Activated T-helper 1 cell treated with Interleukin-2 at 50 U/mL for 16 hours (primary cell): ENCODE results near the gene RABGAP1L.
"Not testable (repeated sequence)": the region's sequence is repeated elsewhere in the genome, so short reads cannot be mapped to it uniquely, and the experiment has no call there.

Experiments
- DNase-seq: peaks from one replicate; pipeline ENCODE4 v3.0.0-alpha.2; 2020; ENCODE audit warnings: low read depth

Gene RABGAP1L

DNA sequence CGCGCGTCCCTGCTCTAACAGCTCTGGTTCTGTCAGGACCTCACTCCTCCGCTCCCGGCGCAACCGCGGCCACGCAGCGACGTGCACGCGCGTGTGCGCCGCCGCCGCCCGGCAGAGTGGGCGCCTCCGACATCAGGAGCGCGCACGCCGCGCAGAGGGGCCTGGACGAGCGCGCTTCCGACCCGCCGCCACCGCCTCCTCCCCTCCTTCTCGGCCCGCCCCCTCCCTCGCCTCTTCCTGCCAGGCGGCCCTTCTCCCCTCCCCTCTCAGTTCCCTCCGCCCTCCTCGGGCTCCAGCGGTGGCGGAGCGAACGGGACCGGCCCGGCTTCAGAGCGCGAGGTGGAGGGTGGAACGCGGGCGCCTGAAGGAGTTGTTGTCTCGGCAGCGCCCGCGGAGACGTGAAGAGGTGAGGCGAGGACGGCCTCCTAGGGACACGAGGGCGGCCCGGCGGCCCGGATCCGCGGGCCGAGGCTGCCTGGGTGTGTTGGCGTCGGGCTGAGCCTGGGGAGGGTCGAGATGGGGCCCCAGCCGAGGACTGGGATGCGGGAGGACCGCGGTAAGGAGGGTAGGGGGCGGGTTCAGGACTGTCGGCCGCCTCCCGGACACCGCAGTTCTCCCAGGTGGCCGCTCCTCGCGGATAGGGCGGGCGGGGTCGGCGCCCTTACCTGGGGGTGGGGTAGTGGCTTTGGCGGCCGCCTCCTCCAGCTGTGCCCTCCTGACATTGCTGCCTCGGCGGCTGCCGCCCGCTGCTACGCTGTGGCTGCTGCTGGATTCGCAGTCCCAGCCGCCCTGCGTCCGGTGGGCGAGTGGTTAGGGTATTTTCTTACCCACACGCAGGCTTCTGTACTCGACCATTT is at the start of gene RABGAP1L:
RABGAP1L (plus strand) TSS at position 269 of the 857 bp plus-strand sequence.
- peak; percentile 93 for DNase-seq

DNA sequence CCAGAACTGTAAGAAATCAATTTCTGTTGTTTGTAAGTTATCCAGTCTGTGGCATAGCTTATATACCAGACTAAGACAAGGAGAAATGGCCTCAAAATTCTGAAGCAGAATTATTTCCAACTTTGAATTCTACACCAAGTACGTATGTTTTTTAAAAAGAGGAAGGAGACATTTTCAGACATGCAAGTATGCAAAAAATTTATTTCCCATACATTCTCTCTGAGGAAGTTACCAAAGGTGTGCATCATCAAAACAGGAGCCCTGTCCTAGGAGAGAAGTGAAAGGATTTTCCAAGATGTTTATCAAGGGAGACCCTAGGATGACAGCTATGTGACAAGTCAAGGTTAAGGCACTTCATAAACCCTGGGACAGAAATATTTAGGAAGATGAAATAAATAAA is 49.3 kb upstream of the RABGAP1L start:
- DNase-seq, result no peak

DNA sequence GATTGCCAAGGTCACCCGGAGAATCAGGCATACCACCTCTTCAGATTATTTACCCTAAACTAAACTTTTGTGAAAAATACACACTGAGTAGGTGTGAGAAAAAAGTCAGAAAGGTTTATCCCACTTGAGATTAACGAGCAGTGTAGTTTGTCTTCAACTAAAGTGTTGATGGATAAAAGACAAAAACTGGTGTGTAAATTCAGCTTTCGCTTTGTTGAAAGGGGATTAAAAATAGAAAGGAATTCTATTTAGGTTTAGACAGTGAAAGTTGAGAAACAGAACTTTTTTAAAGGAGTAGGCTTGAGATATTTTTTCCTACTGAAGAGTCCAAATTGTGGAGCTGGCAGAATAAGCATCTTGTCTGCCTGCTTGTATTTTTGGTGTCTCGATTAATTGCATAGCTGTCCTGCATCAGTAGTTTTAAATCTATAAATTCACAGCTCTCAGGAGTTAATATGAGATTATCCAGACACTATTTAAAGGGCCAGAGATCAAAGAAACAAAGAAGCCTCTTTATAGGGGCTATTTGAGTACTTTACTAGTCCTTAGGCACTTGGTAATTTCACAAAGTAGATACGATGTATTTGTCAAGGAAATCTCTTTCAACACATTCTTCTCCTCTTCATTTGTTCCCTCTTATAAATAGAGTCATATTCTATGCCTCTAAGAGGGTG is 46.7 kb upstream of the RABGAP1L start:
- no peak for DNase-seq

DNA sequence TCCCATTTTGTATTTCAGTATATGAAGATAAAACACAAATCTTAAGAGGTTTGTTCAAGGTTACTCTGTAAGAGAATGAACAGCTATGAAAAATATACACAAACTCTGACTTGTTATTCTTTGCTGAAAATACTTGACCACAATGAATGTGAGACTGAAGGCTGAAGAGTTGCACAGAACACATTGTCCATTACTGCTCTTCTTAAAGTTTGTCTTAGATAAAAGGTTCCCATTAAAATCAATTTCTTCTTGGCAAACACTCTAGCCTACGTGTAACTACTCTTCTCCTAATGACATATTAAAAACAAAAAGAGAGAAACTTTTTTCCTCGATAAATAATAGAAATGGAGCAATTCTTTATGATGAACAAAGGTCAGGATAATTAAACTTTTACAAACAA is 45.2 kb upstream of the RABGAP1L start:
- no peak for DNase-seq

DNA sequence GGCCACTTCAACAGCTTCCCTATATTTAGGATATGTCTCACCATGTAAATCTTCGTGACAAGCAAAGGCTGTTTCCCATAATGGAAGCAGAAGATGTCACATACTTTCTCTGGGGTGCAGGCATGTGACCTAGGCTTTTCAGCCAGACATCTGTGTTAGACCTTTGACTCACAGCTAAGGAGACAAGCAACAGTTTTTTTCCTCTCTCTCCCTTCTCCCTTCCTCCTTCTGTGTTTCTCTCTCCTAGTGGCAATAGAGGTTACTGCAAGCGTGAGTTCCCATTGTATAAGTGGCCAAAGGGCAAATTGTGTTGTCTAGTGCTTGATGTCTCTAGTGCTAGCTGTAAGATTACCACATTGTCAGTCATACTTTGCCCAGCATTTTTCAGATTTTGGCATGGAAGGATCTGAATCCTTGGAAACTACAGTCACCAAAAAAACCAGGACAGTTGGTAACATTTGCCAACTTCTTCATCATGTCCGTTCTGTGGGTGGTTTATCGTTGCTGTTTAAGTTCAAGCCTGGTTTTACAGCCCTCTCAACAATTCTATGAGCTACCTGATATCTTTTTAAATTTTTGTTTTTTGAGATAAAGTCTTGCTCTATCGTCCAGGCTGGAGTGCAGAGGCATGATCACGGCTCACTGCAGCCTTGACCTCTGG is 44.4 kb upstream of the RABGAP1L start:
- DNase-seq, result no peak

DNA sequence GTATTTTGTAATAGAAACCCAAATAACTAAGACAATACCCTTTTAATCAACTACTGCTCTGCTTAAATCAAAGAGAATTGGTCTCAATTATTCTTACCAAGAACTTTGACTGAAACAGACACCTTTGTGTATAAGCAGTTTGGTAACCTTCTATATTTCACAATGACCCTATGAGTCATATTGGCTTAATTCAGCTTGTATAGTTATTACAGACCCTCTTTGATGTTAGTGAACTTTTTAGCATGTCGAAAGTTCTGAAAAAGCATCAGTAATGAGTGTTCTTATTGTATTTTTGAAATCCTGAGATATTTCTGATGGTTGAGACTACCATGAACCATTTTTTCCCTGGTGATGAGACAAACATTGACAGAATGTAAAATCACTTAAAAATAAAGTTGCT is 43.3 kb upstream of the RABGAP1L start:
- DNase-seq, result no peak

DNA sequence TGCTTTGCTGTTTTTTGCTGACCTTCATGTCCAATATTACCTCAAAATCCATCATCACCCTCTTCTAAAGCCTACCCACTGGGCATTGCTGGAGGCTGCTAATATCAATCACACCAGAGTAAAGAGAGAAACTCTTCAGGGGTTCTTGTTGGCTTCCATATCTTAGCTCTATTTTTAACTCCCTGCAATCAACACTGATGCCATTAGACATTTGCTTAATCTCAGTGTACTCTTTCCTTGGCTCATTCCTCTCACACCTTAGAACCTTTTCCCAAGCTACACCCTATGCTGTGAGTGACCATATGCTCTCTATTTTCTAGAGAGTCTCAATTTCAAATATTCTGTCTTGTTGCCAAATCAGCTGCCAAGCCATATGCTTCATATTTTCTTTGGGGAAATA is 40.6 kb upstream of the RABGAP1L start:
- no peak for DNase-seq

DNA sequence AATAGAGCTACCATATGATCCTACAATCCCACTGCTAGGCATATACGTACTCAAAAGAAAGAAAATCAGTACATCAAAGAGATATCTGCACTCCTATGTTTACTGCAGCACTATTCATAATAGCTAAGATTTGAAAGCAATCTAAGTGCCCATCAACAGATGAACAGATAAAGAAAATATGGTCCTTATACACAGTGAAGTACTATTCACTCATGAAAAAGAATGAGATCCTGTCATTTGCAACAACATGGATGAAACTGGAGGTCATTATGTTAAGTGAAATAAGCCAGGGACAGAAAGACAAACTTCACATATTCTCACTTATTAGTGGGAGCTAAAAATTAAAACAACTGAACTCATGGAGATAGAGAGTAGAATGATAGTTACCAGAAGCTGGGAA is 37.0 kb upstream of the RABGAP1L start:
- DNase-seq, result not testable (repeated sequence)

DNA sequence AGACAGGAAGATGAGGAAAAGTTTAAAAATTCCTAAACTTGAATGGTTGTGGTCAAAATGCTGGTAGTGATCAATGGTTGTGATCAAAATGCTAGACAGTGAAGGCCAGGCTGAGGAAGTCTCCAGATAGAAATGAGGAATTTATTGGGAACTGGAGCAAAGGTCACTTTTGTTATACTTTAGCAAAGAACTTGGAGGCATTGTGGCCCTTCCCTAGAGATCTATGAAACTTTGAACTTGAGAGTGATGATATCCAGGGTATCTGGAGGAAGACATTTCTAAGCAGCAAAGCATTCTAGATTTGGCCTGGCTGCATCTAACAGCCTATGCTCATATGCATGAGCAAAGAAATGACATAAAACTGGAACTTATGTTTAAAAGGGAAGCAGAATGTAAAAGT is 35.5 kb upstream of the RABGAP1L start:
- DNase-seq, result no peak

DNA sequence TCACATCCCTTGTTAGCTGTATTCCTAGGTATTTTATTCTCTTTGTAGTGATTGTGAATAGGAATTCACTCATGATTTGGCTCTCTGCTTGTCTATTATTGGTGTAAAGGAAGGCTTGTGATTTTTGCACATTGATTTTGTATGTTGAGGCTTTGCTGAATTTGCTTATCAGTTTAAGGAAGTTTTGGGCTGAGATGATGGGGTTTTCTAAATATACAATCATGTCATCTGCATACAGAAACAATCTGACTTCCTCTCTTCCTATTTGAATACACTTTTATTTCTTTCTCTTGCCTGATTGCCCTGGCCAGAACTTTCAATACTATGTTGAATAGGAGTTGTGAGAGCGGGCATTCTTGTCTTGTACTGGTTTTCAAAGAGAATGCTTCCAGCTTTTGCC is 32.1 kb upstream of the RABGAP1L start:
- not testable (repeated sequence) for DNase-seq

DNA sequence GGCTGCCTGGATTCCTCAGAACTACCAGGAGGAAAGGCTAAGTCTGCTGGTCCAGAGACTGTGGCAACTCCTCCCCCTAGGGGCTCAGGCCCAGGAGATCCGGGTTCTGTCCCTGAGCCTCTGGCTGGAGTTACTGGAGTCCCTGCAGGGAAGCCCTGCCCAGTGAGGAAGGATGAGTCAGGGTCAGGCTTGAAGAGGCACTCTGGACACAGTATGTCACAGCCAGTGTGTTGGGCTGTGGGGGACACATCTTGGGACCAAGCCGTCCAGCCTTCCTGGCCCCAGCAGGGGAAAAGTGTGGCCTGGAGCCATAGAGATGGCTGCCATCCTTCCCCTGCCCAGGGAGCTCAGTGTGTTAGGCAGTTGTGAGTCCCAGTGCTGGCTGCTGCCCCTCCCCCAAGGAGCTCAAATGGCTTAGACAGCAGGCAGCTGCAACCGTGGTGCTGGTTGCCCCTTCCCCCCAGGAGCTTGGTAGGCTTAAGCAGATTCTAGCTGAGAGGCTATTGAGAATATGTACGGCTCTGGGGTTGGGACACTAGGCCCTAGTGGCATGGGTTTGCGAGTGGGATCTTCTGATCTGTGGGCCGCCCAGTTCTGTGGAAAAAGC is 28.2 kb upstream of the RABGAP1L start:
- DNase-seq, result no peak

DNA sequence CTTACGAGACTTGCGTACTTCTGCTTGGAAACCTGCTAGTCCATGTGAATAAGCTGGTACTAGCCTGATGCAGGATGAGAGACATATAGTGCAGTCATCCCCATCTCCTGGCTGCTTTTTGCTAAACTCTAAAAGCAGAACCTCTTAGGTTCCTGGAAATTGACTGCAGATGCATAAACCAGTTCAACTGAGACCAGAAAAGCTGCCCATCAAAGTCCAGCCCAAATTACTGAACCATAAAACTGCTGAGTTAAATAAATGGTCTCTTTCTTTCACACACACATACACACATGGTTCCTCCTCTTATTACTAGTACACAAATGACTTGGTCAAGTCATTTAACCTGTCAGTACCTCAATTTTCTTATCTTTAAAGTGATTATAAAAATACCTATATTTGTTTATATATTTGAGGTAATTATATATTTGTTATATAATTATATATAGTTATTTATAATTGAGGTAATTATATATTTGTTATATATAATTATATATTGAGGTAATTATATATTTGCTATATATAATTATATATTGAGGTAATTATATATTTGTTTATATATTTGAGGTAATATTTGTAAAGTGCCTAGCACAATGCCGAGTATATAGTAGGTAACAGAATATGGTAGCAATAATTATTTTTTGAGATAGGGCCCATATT is 25.2 kb upstream of the RABGAP1L start:
- no peak for DNase-seq

DNA sequence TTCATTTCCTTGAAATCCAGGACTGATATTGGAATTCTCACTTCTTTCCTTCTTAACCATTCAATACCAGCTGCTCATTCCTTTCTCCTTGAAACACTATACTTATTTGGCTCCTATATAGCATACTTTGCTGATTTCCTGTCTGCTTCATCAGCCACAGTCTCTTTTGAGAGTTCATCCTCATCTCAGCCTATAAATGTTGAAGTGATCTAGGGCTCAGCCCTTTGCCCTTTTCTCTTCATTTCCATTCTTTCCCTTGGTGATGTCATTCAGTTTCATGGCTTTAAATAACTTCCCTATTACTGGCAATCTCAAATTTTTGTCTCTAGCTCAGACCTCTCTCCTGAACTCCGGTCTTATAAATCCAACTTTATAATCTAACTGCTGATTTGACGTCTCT is 24.1 kb upstream of the RABGAP1L start:
- no peak for DNase-seq

DNA sequence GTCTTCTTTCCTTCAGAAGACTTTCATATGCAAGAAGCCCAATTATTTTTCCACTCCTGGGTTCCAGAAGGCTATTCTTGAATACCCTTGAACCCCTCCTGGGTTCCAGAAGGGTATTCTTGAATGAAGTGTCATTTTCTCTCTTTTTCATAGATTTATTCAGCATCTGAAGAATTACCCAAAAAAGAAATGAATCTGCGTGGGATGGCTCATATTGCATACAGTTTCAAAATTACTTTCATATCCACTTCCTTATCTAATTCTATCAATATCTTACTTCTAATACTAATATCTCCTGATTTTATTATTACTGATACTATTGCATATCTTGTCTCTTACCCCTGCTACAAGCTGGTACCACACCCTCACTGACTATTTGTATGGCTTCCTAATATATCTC is 22.6 kb upstream of the RABGAP1L start:
- no peak for DNase-seq

DNA sequence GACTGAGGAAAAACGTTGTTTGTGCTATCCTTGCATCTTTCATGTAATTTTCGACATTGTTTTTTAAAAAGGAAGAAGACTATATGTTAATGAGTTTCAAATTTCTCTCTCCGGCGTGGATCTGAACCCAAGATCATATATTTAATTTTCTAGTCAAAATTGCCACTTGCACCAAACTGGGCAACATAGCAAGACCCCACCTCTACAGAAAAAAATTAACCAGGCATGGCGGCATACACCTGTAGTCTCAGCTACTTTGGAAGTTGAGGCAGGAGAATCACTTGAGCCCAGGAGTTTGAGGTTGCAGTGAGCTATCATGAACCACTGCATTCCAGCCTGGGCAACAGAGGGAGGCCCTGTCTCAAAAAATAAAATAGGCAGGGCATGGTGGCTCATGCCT is 16.5 kb upstream of the RABGAP1L start:
- DNase-seq, result no peak

DNA sequence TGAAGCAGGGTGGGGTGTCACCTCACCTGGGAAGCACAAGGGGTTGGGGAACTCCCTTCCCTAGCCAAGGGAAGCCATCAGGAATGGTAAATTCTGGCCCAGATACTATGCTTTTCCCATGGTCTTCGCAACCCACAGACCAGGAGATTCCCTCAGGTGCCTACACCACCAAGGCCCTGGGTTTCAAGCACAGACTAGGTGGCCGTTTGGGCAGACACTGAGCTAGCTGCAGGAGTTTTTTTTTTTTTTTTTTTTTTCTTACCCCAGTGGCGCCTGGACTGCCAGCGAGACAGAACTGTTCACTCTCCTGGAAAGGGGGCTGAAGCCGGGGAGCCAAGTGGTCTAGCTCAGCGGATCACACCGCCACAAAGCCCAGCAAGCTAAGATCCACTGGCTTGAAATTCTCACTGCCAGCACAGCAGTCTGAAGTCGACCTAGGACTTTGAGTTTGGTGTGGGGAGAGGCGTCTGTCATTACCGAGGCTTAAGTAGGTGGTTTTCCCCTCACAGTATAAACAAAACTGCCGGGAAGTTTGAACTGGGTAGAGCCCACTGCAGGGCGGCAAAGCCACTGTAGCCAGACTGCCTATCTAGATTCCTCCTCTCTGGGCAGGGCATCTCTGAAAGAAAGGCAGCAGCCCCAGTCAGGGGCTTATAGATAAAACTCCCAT is 15.5 kb upstream of the RABGAP1L start:
- DNase-seq, result not testable (repeated sequence)

DNA sequence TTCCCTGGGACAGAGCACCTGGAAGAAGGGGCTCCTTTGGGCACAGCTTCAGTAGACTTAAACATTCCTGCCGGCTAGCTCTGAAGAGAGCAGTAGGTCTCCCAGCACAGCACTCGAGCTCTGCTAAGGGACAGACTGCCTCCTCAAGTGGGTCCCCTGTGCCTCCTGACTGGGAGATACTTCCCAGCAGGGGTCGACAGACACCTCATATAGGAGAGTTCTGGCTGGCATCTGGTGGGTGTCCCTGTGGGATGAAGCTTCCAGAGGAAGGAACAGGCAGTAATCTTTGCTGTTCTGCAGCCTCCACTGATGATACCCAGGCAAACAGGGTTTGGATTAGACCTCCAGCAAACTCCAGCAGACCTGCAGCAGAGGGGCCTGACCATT is 14.9 kb upstream of the RABGAP1L start:
- DNase-seq, result not testable (repeated sequence)

DNA sequence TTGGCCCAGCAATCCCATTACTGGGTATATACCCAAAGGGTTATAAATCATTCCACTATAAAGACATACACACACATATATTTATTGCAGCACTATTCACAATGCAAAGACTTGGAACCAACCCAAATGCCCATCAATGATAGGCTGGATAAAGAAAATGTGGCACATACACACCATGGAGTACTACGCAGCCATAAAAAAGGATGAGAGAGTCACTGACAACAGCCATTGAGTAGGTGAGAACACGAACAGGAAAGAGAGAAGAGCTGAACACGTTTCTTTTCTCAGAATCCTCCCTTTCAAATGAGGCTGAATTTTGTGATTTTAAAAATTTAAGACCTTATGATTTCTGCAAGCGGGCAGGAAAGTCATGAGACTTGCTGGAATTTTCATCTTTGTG is 10.1 kb upstream of the RABGAP1L start:
- DNase-seq, result no peak

DNA sequence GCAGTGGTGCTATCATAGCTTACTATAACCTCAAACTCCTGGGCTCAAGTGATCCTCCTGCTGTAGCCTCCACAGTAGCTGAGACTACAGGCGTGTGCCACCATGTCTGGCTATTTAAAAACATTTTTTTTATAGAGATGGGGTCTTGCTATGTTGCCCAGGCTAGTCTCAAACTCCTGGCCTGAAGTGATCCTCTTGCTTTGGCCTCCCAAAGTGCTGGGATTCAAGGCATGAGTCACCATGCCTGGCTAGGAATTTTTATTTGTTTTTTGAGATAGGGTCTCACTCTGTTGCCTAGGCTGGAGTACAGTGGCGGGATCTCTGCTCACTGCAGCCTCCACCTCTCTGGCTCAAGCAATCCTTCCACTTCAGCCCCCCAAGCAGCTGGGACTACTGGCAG is 8.8 kb upstream of the RABGAP1L start:
- DNase-seq, result no peak

DNA sequence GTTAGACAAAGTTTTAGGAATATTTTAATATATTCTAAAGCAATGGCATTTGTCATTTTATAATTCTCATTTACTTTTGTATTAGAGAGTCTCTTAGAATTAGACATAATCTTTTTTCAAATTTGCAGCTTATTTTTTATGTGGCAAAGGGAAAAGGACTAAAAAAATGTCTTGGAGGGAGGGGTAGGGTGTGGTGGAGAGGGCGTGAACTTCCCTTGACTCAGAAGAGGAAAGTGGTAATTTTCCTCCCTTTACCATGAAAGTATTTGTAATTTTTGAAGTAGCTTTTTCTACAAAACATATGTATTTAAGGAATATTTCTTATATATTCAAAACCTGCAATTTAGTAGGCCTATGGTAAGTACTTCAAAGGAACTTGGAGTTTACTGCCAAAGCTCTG is 6.9 kb upstream of the RABGAP1L start:
- no peak for DNase-seq

DNA sequence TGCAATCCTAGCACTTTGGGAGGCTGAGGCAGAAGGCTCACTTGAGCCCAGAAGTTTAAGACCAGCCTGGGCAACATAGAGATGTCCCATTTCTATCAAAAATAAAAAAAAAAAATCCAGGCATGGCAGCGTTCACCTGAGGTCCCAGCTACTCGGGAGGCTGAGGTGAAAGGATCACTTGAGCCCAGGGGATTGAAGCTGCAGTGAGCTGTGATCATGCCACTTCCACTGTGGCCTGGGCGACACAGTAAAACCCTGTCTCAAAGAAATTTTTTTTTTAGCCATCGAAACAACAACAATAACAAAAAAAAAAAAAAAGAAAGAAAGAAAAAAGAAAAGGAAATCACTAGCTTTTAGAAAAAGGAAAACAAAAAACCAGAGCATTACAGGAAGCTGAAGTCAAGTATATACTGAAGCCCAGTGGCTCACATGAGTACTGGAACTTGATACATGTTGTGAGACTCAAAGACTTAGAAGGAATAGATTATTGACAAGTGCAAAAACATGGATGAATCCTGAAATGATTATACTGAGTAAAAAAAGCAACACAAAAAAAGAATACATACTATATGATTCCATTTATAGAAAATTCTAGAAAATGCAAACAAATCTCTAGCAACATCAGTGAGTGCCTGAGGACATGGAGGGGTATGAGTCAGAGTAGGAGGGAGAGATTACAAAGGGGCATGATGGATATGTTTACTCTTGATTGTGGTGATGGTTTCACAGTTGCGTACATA is 6.1 kb upstream of the RABGAP1L start:
- DNase-seq, result no peak
